ENCODE data around the gene LENG1.
A peak's percentile ranks its signal among the peaks of the same experiment; 100 is the strongest.

The LENG1 gene

GRCh38 chr19:54162241-54162805 lies 2.8 kb upstream of the LENG1 start:
- Histone ChIP-seq H3K27ac (ENCODE audit: low read length) (peak overlapping the region; percentile 56), H3K36me3 (ENCODE audit: control insufficient read depth in 1 of 2, insufficient read depth in 2 of 2, low read length in 2 of 2) (peaks cover 0 to 8% of the 10 kb centered on the region in 2 donors), H3K4me3 (ENCODE audit: low read depth in 1 of 2, low read length in 2 of 2) (peak overlapping the region; percentile 33 to 59), H3K27me3 (ENCODE audit: low read depth, low read length) (no peaks in the 10 kb centered on the region), H3K9me3 (ENCODE audit: control insufficient read depth in 1 of 2, low read length in 2 of 2) (no peaks in the 10 kb centered on the region), H3K4me1 (ENCODE audit: control insufficient read depth in 1 of 2, insufficient read depth in 2 of 2, low read length in 2 of 2) (peaks cover 14 to 38% of the 10 kb centered on the region in 2 donors)

GRCh38 chr19:54160854-54161253 lies 1.3 kb upstream of the LENG1 start:
- Histone ChIP-seq H3K9me3 (ENCODE audit: control insufficient read depth in 1 of 2, low read length in 2 of 2) (no peaks in the 10 kb centered on the region), H3K36me3 (ENCODE audit: control insufficient read depth in 1 of 2, insufficient read depth in 2 of 2, low read length in 2 of 2) (peaks cover 7 to 21% of the 10 kb centered on the region in 2 donors), H3K4me1 (ENCODE audit: control insufficient read depth in 1 of 2, insufficient read depth in 2 of 2, low read length in 2 of 2) (peaks cover 14 to 38% of the 10 kb centered on the region in 2 donors), H3K27ac (ENCODE audit: low read length) (no peak overlapping the region), H3K4me3 (ENCODE audit: low read depth in 1 of 2, low read length in 2 of 2) (peak overlapping the region; percentile 81 to 83), H3K27me3 (ENCODE audit: low read depth, low read length) (no peaks in the 10 kb centered on the region)

GRCh38 chr19:54160182-54160811 lies 776 bp upstream of the LENG1 start:
- H3K4me3 ChIP-seq (ENCODE audit: low read depth in 1 of 2, low read length in 2 of 2) = peak overlapping the region; percentile 81 to 83
- no peaks in the 10 kb centered on the region for H3K27me3 ChIP-seq (ENCODE audit: low read depth, low read length)
- peaks cover 9 to 27% of the 10 kb centered on the region in 2 donors for H3K36me3 ChIP-seq (ENCODE audit: control insufficient read depth in 1 of 2, insufficient read depth in 2 of 2, low read length in 2 of 2)
- no peaks in the 10 kb centered on the region for H3K9me3 ChIP-seq (ENCODE audit: control insufficient read depth in 1 of 2, low read length in 2 of 2)
- H3K27ac ChIP-seq (ENCODE audit: low read length) = peak overlapping the region; percentile 82
- H3K4me1 ChIP-seq (ENCODE audit: control insufficient read depth in 1 of 2, insufficient read depth in 2 of 2, low read length in 2 of 2) = peaks cover 14 to 38% of the 10 kb centered on the region in 2 donors

GRCh38 chr19:54158812-54159351 lies 639 bp downstream of the LENG1 start:
- peak overlapping the region; percentile 81 to 92 for H3K4me3 ChIP-seq (ENCODE audit: low read depth in 1 of 2, low read length in 2 of 2)
- H3K36me3 ChIP-seq (ENCODE audit: control insufficient read depth in 1 of 2, insufficient read depth in 2 of 2, low read length in 2 of 2) = peaks cover 23 to 41% of the 10 kb centered on the region in 2 donors
- no peaks in the 10 kb centered on the region for H3K9me3 ChIP-seq (ENCODE audit: control insufficient read depth in 1 of 2, low read length in 2 of 2)
- no peaks in the 10 kb centered on the region for H3K27me3 ChIP-seq (ENCODE audit: low read depth, low read length)
- H3K27ac ChIP-seq (ENCODE audit: low read length) = peak overlapping the region; percentile 89
- H3K4me1 ChIP-seq (ENCODE audit: control insufficient read depth in 1 of 2, insufficient read depth in 2 of 2, low read length in 2 of 2) = peaks cover 14 to 33% of the 10 kb centered on the region in 2 donors

GRCh38 chr19:54156953-54157352 lies 2.6 kb downstream of the LENG1 start:
- Histone ChIP-seq H3K36me3 (ENCODE audit: control insufficient read depth in 1 of 2, insufficient read depth in 2 of 2, low read length in 2 of 2) (peaks cover 31 to 60% of the 10 kb centered on the region in 2 donors), H3K4me1 (ENCODE audit: control insufficient read depth in 1 of 2, insufficient read depth in 2 of 2, low read length in 2 of 2) (peaks cover 14 to 32% of the 10 kb centered on the region in 2 donors), H3K4me3 (ENCODE audit: low read depth in 1 of 2, low read length in 2 of 2) (no peak overlapping the region), H3K9me3 (ENCODE audit: control insufficient read depth in 1 of 2, low read length in 2 of 2) (no peaks in the 10 kb centered on the region), H3K27me3 (ENCODE audit: low read depth, low read length) (no peaks in the 10 kb centered on the region), H3K27ac (ENCODE audit: low read length) (no peak overlapping the region)

- H3K9me3 ChIP-seq (ENCODE audit: control insufficient read depth in 1 of 2, low read length in 2 of 2) = no peaks in the 10 kb centered on the region
- H3K27me3 ChIP-seq (ENCODE audit: low read depth, low read length) = no peaks in the 10 kb centered on the region
- H3K4me1 ChIP-seq (ENCODE audit: control insufficient read depth in 1 of 2, insufficient read depth in 2 of 2, low read length in 2 of 2) = peaks cover 11 to 28% of the 10 kb centered on the region in 2 donors
- no peak overlapping the region for H3K4me3 ChIP-seq (ENCODE audit: low read depth in 1 of 2, low read length in 2 of 2)
- no peak overlapping the region for H3K27ac ChIP-seq (ENCODE audit: low read length)
- peaks cover 32 to 65% of the 10 kb centered on the region in 2 donors for H3K36me3 ChIP-seq (ENCODE audit: control insufficient read depth in 1 of 2, insufficient read depth in 2 of 2, low read length in 2 of 2)
Observed at GRCh38 chr19:54156490-54156889, 3.0 kb downstream of the LENG1 start.

GRCh38 chr19:54155694-54156093 lies 3.8 kb downstream of the LENG1 start:
- no peak overlapping the region for H3K27ac ChIP-seq (ENCODE audit: low read length)
- peaks cover 11 to 23% of the 10 kb centered on the region in 2 donors for H3K4me1 ChIP-seq (ENCODE audit: control insufficient read depth in 1 of 2, insufficient read depth in 2 of 2, low read length in 2 of 2)
- H3K9me3 ChIP-seq (ENCODE audit: control insufficient read depth in 1 of 2, low read length in 2 of 2) = no peaks in the 10 kb centered on the region
- H3K27me3 ChIP-seq (ENCODE audit: low read depth, low read length) = no peaks in the 10 kb centered on the region
- H3K4me3 ChIP-seq (ENCODE audit: low read depth in 1 of 2, low read length in 2 of 2) = no peak overlapping the region
- peaks cover 32 to 72% of the 10 kb centered on the region in 2 donors for H3K36me3 ChIP-seq (ENCODE audit: control insufficient read depth in 1 of 2, insufficient read depth in 2 of 2, low read length in 2 of 2)

GRCh38 chr19:54154603-54155345 lies 4.7 kb downstream of the LENG1 start:
- Histone ChIP-seq H3K36me3 (ENCODE audit: control insufficient read depth in 1 of 2, insufficient read depth in 2 of 2, low read length in 2 of 2) (peaks cover 39 to 81% of the 10 kb centered on the region in 2 donors), H3K27ac (ENCODE audit: low read length) (no peak overlapping the region), H3K9me3 (ENCODE audit: control insufficient read depth in 1 of 2, low read length in 2 of 2) (no peaks in the 10 kb centered on the region), H3K4me1 (ENCODE audit: control insufficient read depth in 1 of 2, insufficient read depth in 2 of 2, low read length in 2 of 2) (peaks cover 6 to 18% of the 10 kb centered on the region in 2 donors), H3K27me3 (ENCODE audit: low read depth, low read length) (no peaks in the 10 kb centered on the region), H3K4me3 (ENCODE audit: low read depth in 1 of 2, low read length in 2 of 2) (no peak overlapping the region)

- no peak overlapping the region for H3K27ac ChIP-seq (ENCODE audit: low read length)
- H3K4me1 ChIP-seq (ENCODE audit: control insufficient read depth in 1 of 2, insufficient read depth in 2 of 2, low read length in 2 of 2) = peaks cover 5 to 15% of the 10 kb centered on the region in 2 donors
- peaks cover 46 to 91% of the 10 kb centered on the region in 2 donors for H3K36me3 ChIP-seq (ENCODE audit: control insufficient read depth in 1 of 2, insufficient read depth in 2 of 2, low read length in 2 of 2)
- no peak overlapping the region for H3K4me3 ChIP-seq (ENCODE audit: low read depth in 1 of 2, low read length in 2 of 2)
- no peaks in the 10 kb centered on the region for H3K9me3 ChIP-seq (ENCODE audit: control insufficient read depth in 1 of 2, low read length in 2 of 2)
- H3K27me3 ChIP-seq (ENCODE audit: low read depth, low read length) = no peaks in the 10 kb centered on the region
Observed at GRCh38 chr19:54153731-54154326, 5.7 kb downstream of the LENG1 start.

GRCh38 chr19:54152878-54153524 lies 6.5 kb downstream of the LENG1 start:
- Histone ChIP-seq H3K27ac (ENCODE audit: low read length) (no peak overlapping the region), H3K36me3 (ENCODE audit: control insufficient read depth in 1 of 2, insufficient read depth in 2 of 2, low read length in 2 of 2) (peaks cover 48 to 96% of the 10 kb centered on the region in 2 donors), H3K4me1 (ENCODE audit: control insufficient read depth in 1 of 2, insufficient read depth in 2 of 2, low read length in 2 of 2) (peaks cover 0 to 14% of the 10 kb centered on the region in 2 donors), H3K9me3 (ENCODE audit: control insufficient read depth in 1 of 2, low read length in 2 of 2) (no peaks in the 10 kb centered on the region), H3K4me3 (ENCODE audit: low read depth in 1 of 2, low read length in 2 of 2) (no peak overlapping the region), H3K27me3 (ENCODE audit: low read depth, low read length) (no peaks in the 10 kb centered on the region)

All from muscle layer of duodenum (tissue), 2 donors.